Body of pancreas (tissue), 4 donors: Measurements from ENCODE around the gene CSNK1G1. TPM values are rescaled to one million over a fixed set of nuclear protein-coding genes. Genes with fewer than 3 reads are reported as not detected.

ENCODE experiments used
- ATAC-seq: fragments of 150-250 bp; one replicate; pipeline ENCODE4 v1.9.1; 2016
- DNase-seq, 4 donors: peaks; one replicate each; pipeline ENCODE4 v3.0.0-alpha.2; 2019
- H3K27ac ChIP-seq, 4 donors: fragments of 200-600 bp; sonication (generic); 1 replicate in 3 of 4; 2 replicates in 1 of 4; pipeline versions ENCODE4 v1.5.1 to v1.6.1; 2016 to 2019; ENCODE audit warnings: mild to moderate bottlenecking in 1 of 4, mixed read lengths in 1 of 4, moderate library complexity in 1 of 4
- H3K27me3 ChIP-seq, 2 donors: fragments of 200-600 bp; sonication (generic); one replicate each; pipeline ENCODE4 v1.6.0; 2016; ENCODE audit warnings: mild to moderate bottlenecking in 1 of 2
- H3K36me3 ChIP-seq, 2 donors: fragments of 200-600 bp; sonication (generic); replicated peaks in 1 of 2; 2 replicates each; pipeline ENCODE4 v1.5.1; 2016; ENCODE audit warnings: low read depth in 2 of 2; ENCODE audit not compliant: insufficient read depth in 1 of 2
- H3K4me1 ChIP-seq: fragments of 200-600 bp; sonication (generic); one replicate; pipeline ENCODE4 v1.6.0; 2016
- H3K4me3 ChIP-seq, 2 donors: fragments of 200-600 bp; sonication (generic); 1 replicate in 1 of 2; 2 replicates in 1 of 2; pipeline ENCODE4 v1.5.1; 2016 to 2019
- H3K9me3 ChIP-seq, 3 donors: fragments of 200-600 bp; sonication (generic); 1 replicate in 2 of 3; 2 replicates in 1 of 3; pipeline ENCODE4 v1.5.1; 2016
- CTCF ChIP-seq, 7 experiments: fragments of 450-650 bp in 4 of 7; fragments of 200-600 bp in 3 of 7; sonication (generic) in 3 of 7; IDR thresholded peaks; one replicate each; pipeline ENCODE4 v1.5.1; 2016 to 2019; ENCODE audit warnings: antibody characterized with exemption in 7 of 7
- POLR2A ChIP-seq, 3 donors: fragments of 450-650 bp; IDR thresholded peaks; one replicate each; pipeline ENCODE4 v1.6.1; 2016; ENCODE audit warnings: antibody characterized with exemption in 3 of 3, mild to moderate bottlenecking in 2 of 3
- WGBS, 2 donors: methylation state at CpG; one replicate each; pipeline ENCODE4 v1.1.5; 2017; 5-methylcytosine and 5-hydroxymethylcytosine counted together
- intact Hi-C: fragments of 100-400 bp; cut with DNase I; formaldehyde crosslinking; loops from one replicate; pipeline ENCODE4 v1.15.1; 2023
- total RNA-seq, 2 donors: library from RNA; depleted of rRNA; stranded (reverse); fragments of >200 nt; gene quantifications; one replicate each; pipeline ENCODE4 v1.1.0, GENCODE V29; 2016

CSNK1G1 gene
- total RNA-seq, 2 donors from 2014 or later, result 6.7 to 13.8 TPM

GRCh38 chr15:64315216-64315615 lies 40.8 kb downstream of the CSNK1G1 start:
- Histone ChIP-seq H3K4me3 (no peak overlapping the region), H3K4me1 (peaks cover 5% of the 10 kb centered on the region), H3K9me3 (no peaks in the 10 kb centered on the region), H3K36me3 (no peaks in the 10 kb centered on the region), H3K27me3 (no peaks in the 10 kb centered on the region), H3K27ac (no peak overlapping the region)
- ATAC-seq (no peak), DNase-seq (no peak)
- 62 to 81% methylated on average over 4 of the region's 4 CpGs for WGBS, 2 donors
- intact Hi-C loops, result no loop called here
- TF ChIP-seq CTCF (IDR thresholded peaks at IDR 0.05) (no peak), POLR2A (IDR thresholded peaks at IDR 0.05) (no peak)

- no peaks in the 10 kb centered on the region for H3K9me3 ChIP-seq
- H3K27ac ChIP-seq, result no peak overlapping the region
- no peaks in the 10 kb centered on the region for H3K27me3 ChIP-seq
- no peak overlapping the region for H3K4me3 ChIP-seq
- TF ChIP-seq POLR2A (IDR thresholded peaks at IDR 0.05), result no peak
- H3K4me1 ChIP-seq, result peaks cover 11% of the 10 kb centered on the region
- DNase-seq (no peak), ATAC-seq (no peak)
- H3K36me3 ChIP-seq, result no peaks in the 10 kb centered on the region
- 90 to 93% methylated on average over 3 of the region's 3 CpGs for WGBS, 2 donors
- intact Hi-C loops, result no loop called here
These were observed 41.5 kb downstream of the CSNK1G1 start for GRCh38 chr15:64314456-64314855.

- intact Hi-C loops, result no loop called here
- Histone ChIP-seq H3K36me3 (no peaks in the 10 kb centered on the region), H3K27ac (no peak overlapping the region), H3K27me3 (no peaks in the 10 kb centered on the region), H3K4me3 (no peak overlapping the region), H3K9me3 (no peaks in the 10 kb centered on the region), H3K4me1 (peaks cover 11% of the 10 kb centered on the region)
- 86 to 91% methylated on average over 6 of the region's 6 CpGs for WGBS, 2 donors
- DNase-seq (no peak), ATAC-seq (no peak)
- TF ChIP-seq CTCF (IDR thresholded peaks at IDR 0.05), result no peak
- no peak for TF ChIP-seq POLR2A (IDR thresholded peaks at IDR 0.05)
These were observed 44.4 kb downstream of the CSNK1G1 start for GRCh38 chr15:64311566-64311965.

- ATAC-seq, result no peak
- no peak overlapping the region for H3K4me3 ChIP-seq
- no peak for TF ChIP-seq POLR2A (IDR thresholded peaks at IDR 0.05)
- no peak for TF ChIP-seq CTCF (IDR thresholded peaks at IDR 0.05)
- no peaks in the 10 kb centered on the region for H3K36me3 ChIP-seq
- no peak for DNase-seq
- peaks cover 11% of the 10 kb centered on the region for H3K4me1 ChIP-seq
- intact Hi-C loops, result no loop called here
- H3K9me3 ChIP-seq, result no peaks in the 10 kb centered on the region
- no peak overlapping the region for H3K27ac ChIP-seq
- H3K27me3 ChIP-seq, result no peaks in the 10 kb centered on the region
These were observed 45.9 kb downstream of the CSNK1G1 start for GRCh38 chr15:64310036-64310435.

- 86 to 89% methylated on average over 2 of the region's 2 CpGs for WGBS, 2 donors
- no peak for ATAC-seq
- TF ChIP-seq CTCF (IDR thresholded peaks at IDR 0.05) (no peak), POLR2A (IDR thresholded peaks at IDR 0.05) (no peak)
These were observed 50.7 kb downstream of the CSNK1G1 start for GRCh38 chr15:64305261-64305660.

More at GRCh38 chr15:64305261-64305660, 50.7 kb downstream of the CSNK1G1 start:
- H3K4me1 ChIP-seq, result peaks cover 7% of the 10 kb centered on the region
- intact Hi-C loops, result no loop called here
- no peaks in the 10 kb centered on the region for H3K9me3 ChIP-seq
- DNase-seq, result no peak
- no peak overlapping the region for H3K27ac ChIP-seq
- no peak overlapping the region for H3K4me3 ChIP-seq
- H3K36me3 ChIP-seq, result no peaks in the 10 kb centered on the region
- H3K27me3 ChIP-seq, result no peaks in the 10 kb centered on the region
